HG03457 (cell line): ENCODE measurements around the gene LRMDA.

ENCODE experiments used
- ATAC-seq: cut with Tn5 transposase; IDR thresholded peaks from one replicate; pipeline ENCODE4 v1.9.1; 2021; ENCODE audit warnings: moderate number of reproducible peaks; ENCODE audit not compliant: unreplicated experiment

The LRMDA gene

DNA sequence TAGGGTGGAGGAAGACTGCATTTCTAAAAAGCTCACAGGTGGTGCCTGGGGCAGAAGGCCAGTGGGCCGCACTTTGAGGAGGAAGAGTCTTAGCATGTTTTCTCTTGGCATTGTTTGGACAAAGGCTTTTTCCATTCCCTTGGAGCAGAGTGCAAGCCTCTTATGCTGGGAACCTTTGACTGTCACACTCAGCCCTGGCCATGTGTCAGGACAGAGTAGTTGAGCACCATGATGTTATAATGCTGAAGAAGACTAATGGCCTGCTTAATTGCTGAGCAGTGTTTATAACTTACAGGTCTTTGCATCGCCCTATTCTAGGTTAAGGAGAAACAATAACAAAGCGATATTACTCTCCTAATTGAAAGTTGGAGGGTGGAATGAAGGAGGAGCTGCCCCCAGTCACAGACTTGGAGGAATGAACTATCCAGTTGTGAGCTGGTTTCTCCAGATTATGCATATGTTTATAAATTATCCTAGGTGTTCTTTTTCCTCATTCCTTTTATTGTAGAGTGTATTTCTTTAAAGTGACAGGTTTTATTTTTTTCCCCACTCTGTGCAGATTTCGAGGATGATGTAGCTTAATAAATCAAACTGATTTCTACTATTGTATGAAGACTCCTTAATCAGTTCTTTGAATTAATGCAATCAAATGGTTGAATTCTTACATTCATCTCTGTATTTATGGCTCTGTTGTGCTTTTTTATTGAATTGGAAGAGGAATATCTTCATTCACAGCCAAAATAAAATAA lies 767.0 kb downstream of the LRMDA start:
- ATAC-seq, result no peak

DNA sequence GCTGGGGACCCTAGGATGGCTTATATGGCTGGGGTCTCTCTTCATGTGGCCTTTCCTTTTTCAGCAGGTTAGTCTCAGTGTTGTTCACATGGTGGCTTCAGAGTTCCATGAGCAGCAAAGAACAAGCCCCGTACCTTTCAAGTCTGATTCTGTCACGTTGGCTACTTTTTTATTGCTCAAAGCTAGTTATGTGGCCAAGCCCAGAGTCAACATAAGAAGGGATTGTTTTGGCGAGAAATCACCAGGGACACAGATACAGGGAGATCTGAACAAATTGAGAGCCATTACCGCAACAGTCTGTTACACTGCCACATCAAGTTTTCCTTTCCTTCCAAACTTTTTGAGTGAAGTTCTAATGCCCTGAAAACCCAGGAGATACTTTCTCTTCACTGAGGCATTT lies 770.5 kb downstream of the LRMDA start:
- no peak for ATAC-seq

DNA sequence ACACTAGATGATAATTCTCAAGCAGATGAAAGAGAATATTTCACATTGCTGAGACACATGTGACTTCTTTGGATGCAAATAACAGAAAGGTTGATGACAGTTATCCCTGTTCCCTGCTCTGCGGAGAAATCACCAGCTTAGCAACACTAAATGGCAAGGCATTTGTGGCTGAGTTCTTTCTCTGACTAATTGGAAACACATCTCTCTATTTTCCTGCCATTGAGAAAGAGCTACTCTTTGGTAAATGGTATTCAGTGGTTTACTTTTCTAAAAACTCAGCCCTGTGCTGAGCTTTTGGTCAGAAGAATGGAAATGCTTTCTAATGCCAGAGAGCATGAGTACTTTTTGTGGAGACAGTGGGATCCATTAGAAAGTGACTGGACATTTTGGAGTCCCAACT lies 771.4 kb downstream of the LRMDA start:
- no peak for ATAC-seq

DNA sequence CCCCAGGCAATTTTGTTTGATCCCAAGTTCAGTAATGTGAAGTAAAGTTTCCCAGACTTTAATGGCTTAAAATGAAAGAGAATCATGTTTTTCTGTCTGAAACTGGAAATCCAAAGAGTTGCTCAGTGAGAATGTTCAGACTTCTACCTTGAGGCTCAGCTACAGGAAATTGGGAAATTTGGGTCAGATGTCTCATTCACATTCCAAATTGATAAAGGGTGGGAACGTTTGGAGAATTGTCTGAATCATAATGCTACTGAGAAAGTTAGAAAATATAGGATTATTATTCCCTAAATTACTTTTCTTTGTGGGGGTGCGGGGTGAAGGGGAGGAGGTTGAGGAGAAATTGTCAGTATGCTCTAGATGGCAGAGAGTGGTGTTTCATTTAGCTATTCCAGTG lies 773.9 kb downstream of the LRMDA start:
- no peak for ATAC-seq

DNA sequence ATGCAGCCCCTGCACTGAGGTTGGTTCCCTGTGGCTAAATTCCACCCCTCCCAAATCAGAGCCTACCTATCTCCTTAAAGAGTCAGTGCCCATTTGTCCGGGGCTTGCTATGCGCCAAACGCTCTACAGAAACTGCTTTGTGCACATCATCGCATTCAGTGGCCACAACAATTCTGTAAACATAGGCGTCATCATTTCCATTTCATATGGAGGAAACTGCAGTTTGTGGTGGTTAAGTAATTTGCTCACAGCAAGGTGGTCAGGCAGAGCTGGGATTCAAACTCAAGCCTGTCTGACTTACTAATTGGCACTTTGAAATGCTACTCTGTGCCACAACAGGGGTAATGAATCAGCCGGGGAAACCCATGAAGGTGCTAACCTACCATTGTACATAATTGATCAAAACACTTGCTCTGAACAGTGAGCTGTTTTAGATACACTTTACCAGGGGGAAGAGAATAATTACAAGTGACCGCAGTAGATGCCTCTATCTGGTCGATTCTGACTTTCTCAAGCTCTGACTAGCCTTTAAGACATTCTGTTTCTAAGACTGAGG lies 775.5 kb downstream of the LRMDA start:
- no peak for ATAC-seq

DNA sequence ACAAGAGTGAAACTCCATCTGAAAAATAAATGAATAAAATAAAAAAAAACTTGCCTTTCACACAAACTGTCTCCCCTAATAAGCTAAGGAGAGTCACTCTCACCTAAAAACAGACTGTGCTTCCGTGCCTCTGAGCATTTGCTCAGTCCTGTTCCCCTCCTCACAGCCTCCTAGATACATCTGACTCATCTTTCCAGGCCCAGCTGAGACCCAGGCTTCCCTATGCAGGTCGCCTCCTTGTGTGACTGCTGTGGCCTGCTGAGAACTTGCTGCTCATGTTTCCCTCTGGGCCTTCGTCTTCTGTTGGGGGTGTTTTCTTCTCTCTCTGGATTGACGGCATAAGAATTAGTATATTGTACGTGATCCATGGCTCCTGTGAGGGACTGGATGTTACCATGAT lies 777.7 kb downstream of the LRMDA start:
- ATAC-seq, result no peak

DNA sequence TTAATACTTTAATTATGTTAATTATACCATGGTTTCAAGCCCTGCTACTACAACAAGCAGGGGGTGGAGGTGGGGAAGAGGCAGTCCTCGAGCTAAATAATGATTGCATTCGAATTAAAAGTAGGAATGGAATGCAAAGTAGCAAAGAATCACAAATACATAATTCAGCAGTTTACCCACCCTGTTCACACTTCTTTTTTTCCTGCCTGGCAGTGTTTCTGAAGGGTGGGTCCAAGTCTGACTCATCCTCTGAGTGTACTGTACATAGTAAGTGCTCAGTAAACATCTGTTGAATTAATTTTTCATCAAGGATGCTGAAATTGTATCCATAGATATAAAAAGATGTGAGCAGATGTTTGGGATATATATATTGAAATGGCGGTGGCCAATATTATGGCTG lies 778.8 kb downstream of the LRMDA start:
- no peak for ATAC-seq

DNA sequence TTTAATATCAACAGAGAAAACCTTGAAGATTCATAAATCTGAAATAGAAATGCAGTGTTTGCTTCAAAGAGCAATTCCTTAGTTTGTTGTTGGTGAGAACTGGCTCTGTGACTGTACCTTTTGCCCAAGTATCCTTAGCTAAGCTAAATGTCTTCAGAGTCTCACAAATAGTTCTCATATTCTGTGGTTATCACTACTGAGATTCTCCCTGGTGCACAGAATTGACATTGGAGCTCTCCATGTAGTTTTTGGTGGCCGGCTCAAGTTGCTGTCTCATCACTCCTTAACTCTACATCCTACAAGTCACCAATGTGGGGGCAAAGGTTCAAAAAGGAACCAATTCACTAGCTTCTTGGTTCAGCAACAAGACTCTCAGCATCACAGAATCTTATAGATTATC lies 780.3 kb downstream of the LRMDA start:
- no peak for ATAC-seq

DNA sequence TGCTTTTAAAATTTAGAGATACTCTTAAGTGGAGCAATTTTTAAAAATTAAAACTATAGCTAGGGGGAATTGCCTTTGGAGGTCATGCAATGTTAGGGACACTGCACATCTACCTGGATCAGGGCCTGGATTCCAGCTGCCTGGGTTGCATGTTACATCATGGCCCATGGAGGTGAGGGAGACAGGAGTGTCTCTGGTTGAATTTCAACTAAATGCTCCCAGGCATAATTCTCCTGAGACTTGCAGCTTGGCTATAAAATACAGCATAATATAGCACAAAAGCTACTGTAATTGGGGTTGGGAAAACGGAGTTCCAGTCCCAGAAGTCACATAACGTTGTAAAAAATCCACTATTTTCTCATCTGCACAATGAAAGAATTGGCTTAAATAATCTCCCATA lies 782.5 kb downstream of the LRMDA start:
- no peak for ATAC-seq

DNA sequence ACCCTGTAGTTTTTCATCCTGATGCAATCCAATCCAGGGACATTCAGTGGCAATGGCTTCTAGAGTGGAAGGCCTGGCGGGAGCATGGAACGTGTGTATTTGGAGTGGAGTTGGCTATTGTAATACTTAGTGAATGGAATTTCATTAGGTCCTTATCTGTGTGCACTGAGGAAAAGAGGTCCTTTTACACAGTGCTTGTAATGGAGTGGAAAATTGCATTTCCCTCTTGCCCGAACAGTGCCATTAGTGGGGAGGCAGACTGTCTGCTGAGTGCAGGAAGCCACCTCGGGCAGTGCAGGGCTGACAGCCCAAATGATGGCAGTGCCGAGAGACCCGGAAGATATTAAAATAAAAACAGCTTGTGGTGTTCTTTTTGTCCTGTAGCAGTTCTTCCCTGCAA lies 786.6 kb downstream of the LRMDA start:
- no peak for ATAC-seq

DNA sequence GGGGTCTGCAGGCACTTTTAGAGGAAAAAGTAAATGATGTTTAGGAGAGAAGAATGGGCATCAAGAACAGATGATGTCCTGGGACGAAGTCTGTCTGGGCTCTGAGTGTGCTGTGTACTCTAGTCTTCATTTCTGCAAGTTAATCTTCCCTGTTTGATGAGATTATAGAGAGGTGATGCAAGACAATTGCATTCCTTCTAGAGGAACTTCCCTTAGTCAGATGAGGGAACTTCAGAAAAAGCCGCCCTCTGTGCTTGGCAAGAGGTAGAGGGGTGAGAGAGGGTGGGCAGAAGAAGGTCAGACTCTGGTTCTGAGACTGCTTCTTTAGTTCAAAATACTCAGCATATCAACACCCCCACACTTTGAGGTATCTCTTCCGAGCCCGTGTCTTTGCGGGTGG lies 797.9 kb downstream of the LRMDA start:
- no peak for ATAC-seq

DNA sequence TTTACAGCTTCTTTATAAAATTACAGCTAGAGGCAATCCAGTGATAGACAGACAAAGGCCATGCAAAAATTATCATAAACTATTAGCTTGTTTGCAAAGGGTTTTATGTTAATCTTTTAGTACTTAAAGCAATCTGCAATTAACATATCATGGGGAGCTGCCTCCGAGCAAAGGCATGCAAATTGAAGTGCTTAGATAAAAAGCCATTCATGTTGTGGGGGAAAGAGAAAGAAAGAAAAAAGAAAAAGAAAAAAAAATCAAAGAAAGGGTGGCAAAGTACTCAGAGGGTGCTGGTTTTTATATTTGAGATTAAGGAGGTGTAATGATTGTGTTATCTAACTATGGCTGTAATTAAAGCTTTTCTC lies 799.5 kb downstream of the LRMDA start:
- no peak for ATAC-seq

DNA sequence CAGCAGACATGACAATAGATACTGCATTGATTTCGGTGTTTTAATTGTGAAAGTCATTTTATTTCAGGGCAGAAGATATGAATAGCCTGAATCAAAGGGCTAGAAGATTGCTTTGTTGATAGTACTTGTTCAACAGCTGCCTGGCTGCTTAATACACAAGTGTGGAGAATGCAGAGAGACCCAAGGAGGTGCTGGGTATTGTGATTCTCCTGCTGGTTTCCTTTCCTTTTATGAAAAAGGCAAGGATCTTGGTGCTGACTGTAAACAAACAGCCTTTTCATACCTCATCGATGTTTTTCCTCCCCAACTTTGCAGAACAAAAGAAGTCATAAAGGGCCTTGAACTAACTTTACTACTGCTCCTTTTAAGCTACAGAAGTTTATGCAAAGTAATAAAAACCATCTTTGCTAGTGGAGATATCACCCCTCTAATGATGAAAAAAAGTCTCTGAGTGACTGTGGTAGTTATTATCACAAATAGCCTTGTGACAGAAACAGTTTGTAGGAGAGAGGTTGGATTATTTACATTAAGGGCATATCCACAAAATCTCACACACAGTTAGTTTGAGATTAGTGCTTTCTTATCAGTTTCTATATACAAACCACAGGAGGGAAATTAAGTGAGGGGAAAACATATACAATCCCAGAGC lies 800.0 kb downstream of the LRMDA start:
- ATAC-seq, result no peak

DNA sequence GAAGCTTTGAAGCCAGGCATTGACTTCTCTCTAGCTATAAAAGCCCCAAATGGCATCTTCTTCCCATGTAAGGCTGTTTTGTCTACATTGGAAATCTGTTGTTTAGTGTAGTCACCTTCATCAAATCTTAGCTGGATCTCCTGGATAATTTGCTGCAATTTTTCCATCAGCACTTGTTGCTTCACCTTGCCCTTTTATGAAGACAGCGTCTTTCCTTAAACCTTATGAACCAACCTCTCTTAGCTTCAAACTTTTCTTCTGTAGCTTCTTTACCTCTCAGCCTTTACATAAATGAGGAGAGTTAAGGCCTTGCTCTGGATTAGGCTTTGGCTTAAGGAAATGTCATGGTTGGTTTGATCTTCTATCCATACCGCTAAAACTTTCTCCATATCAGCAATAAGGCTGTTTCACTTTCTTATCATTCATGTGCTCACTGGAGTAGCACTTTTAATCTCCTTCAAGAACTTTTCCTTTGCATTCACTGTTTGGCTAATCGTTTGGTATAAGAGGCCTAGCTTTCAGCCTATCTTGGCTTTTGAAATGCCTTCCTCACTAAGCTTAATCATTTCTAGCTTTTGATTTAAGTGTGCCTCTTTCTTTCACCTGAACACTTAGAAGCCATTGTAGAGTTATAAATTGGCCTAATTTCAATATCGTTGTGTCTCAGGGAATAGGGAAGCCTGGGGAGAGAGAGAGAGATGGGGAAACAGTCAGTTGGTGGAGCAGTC lies 803.2 kb downstream of the LRMDA start:
- ATAC-seq, result no peak

DNA sequence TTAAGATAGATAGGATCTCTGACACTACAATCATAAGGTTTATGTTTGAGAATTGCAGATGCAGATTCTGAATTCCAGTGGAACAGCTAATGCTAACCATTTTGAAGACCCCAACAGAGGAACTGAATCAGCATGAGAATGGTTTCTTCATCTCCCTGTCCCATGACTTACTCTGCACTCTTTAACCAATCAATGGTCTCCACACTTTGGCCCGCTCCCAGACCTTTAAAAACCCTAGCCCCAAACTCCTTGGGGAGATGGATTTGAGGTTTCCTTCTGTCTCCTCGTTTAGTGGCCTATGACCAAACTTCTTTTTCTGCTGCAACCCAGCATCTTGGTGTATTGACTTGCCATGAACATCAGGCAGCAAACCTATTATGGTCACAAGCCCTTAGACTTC lies 804.9 kb downstream of the LRMDA start:
- no peak for ATAC-seq

DNA sequence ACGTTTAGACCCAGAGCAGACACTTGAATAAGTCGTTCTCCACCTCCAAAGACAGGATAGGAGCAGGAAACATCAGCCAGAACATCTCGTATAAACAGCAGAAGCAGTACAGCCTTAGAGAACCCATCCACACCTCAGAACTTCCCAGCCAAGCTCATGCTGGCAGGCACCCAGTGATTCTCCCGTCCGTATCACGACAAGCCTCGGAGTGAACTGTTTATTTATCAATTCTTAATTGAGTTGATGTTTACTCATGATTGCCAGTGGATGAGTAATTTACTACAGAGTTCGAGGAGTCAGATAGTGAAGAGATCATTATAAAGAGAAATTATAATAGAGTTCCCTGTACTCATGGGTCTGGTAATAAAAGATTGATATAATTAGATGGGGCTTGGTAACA lies 811.5 kb downstream of the LRMDA start:
- no peak for ATAC-seq

DNA sequence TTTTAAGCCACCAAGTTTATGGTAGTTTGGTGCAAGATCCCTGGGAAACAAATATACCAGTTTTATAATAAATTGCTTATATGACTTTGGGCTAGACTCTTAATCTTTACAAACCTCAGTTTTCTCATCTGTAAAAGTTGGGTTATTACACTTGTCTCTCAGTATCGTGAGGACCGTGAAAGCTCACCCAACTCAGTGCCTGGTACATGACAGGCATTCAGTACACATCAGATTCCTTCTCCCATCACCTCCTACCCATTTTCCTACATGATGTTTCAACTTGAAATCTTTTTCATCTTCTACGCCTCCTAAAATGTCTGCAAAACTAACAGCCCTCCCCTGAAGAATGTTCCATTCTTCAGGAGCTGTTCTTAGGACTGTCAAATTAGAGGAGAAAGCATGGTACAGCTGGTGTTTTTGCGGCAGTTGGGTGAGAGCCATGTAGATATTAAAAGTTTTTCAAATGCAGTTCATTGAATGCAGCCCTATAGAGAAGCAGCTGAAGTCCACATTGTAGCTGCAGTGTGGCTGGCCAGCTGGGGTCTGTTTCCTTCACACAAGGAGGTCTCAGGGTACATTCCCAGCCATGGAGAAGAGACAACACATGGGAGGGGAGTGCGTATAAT lies 812.8 kb downstream of the LRMDA start:
- no peak for ATAC-seq

DNA sequence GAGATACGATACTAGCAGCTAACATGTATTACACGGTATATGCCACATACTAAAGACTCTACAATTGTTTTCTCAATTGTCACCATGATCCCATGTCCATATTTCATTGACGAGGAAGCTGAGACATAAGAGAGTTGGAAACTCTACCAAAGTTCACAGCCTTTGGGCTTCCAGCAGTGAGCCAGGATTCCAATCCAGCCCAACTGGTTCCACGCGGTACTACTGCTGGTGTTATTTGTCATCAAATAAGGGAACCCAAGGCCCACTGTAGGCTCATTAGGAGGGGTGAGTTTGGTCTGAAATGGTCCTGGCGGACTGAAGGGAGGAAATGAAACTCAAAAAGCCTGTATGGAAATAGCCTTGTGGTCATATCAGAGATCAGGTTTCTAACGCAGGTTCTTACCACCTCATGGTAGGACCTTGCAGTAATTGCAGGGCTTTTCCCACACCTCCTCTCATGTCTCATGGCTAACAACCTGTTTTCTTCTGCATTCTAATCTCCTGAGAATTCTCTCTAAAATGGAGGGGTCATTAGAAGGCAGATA lies 814.6 kb downstream of the LRMDA start:
- ATAC-seq, result no peak

DNA sequence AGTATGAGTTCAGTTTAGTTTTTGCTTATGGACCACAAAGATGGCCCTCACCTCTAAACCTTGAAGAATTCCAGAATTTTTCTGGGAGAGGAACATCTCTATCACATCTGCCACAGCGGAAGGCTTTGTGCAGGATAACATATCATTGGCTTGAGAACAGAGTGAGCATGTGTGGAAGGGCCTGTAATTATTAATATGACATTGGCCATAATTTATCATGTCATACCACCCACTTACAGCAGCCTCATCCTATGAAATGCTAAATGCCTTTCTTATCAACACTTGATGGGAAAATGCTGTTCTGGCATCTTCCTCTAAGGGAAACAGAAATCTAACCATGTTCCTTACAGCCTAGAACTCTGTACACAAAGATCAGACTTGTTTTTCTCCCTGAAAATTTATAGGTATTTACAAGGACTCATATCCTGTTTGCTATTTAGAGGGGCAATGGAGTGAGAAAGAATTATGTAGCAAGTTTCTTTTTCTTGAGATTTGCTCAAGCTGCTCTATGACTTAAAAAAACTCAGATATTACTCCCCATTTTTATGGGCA lies 817.3 kb downstream of the LRMDA start:
- no peak for ATAC-seq

DNA sequence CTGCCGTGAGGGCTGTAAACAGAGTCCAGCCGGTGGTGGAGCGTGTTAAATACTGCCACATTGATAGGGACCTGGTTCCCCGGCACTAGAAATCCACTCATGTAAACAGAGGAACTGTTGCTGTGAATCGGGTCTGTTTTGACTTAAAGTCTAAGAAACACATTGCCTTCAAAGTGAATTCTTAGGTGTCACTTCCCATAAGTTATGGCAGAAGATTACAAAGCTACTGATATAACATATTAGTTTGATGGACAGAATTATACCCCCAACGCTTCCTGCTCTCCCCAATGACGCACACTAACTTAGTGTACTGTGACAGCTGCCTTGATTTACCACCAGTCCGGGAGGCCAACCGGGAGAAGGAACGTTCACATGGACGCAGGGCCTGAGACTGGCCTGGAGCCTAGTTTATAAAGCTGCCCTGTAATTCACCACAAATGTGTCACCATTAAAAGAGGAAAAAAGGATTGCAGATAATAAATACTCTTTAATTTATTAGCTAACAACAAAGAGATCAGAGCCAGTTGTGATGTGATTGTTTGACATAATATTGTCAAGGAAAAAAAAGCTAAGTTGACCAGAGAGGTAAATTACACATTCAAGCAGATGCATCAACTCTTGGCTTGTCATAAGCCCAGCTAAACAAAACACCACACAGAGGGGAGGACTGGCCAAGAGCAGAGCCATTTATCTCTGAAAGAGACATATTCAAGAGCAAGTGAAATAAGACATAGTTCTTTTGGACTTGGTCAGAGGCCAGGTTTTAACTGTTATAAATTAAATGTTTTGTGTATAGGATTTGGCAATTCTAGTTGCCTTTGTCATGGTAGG lies 820.6 kb downstream of the LRMDA start:
- no peak for ATAC-seq
